Gastroesophageal sphincter (tissue), 3 donors: ENCODE results near the gene CSNK2A3.

Source experiments
- EP300 ChIP-seq: sonication (generic); formaldehyde crosslinking; IDR thresholded peaks from one replicate; pipeline ENCODE4 v1.6.1; 2017; ENCODE audit warnings: antibody characterized with exemption, mild to moderate bottlenecking
- POLR2A ChIP-seq, 2 donors: fragments of 450-650 bp; IDR thresholded peaks; one replicate each; pipeline ENCODE4 v1.6.1; 2017; ENCODE audit warnings: antibody characterized with exemption in 2 of 2, mild to moderate bottlenecking in 2 of 2, moderate library complexity in 1 of 2
- TF ChIP-seq, protein P1 (sequence below), 4 experiments: fragments of 200-600 bp in 2 of 4; fragments of 450-650 bp in 2 of 4; sonication (generic) in 1 of 4; IDR thresholded peaks; one replicate each; pipeline ENCODE4 v1.5.1; 2017 to 2019; ENCODE audit warnings: antibody characterized with exemption in 4 of 4, mild to moderate bottlenecking in 2 of 4, moderate library complexity in 2 of 4

DNA sequence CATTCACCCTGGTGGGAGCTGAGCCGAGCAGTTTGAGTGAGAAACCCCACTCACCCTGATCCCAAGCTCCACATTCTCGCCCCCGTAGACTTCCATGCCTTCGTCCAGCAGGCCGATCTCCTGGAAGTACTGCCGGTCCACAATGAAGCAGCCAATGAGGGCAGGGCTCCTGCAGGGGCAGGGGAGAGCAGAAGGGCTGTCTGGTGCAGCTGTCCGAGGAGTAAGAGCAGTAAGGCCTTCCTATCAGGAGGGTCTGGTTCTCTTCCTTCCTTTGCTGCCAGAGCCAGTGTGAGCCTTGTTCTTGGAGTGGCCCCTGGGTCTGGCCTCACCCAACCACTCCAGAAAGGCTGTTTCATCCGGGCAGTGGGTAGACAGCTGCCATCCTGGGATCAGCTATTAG is 19.4 kb upstream of the CSNK2A3 start:
- TF ChIP-seq, protein P1, sequence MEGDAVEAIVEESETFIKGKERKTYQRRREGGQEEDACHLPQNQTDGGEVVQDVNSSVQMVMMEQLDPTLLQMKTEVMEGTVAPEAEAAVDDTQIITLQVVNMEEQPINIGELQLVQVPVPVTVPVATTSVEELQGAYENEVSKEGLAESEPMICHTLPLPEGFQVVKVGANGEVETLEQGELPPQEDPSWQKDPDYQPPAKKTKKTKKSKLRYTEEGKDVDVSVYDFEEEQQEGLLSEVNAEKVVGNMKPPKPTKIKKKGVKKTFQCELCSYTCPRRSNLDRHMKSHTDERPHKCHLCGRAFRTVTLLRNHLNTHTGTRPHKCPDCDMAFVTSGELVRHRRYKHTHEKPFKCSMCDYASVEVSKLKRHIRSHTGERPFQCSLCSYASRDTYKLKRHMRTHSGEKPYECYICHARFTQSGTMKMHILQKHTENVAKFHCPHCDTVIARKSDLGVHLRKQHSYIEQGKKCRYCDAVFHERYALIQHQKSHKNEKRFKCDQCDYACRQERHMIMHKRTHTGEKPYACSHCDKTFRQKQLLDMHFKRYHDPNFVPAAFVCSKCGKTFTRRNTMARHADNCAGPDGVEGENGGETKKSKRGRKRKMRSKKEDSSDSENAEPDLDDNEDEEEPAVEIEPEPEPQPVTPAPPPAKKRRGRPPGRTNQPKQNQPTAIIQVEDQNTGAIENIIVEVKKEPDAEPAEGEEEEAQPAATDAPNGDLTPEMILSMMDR (IDR thresholded peaks at IDR 0.05) = no peak
- TF ChIP-seq POLR2A (IDR thresholded peaks at IDR 0.05) (no peak), EP300 (no peak)
